Neural cell (in vitro differentiated cells): ENCODE measurements around the gene ARHGEF5. TPM values are rescaled to one million over a fixed set of nuclear protein-coding genes. Genes with fewer than 3 reads are reported as not detected.
"Not testable (repeated sequence)": the region's sequence is repeated elsewhere in the genome, so short reads cannot be mapped to it uniquely, and the experiment has no call there.

ENCODE experiments used
- H2AFZ ChIP-seq: fragments of 200-600, 300-800 bp; sonication (generic), shearing (Covaris generic); 2 replicates; pipeline ENCODE4 v1.6.0; 2014; ENCODE audit warnings: low read depth, mild to moderate bottlenecking, antibody characterized with exemption, low read length, moderate library complexity
- H3F3A ChIP-seq: fragments of 200-600 bp; shearing (Covaris generic); 2 replicates; pipeline ENCODE4 v1.6.1; 2016; ENCODE audit warnings: mild to moderate bottlenecking, moderate library complexity, mixed read lengths, antibody characterized with exemption, low read length; ENCODE audit not compliant: insufficient read depth, poor library complexity, severe bottlenecking
- H3K27ac ChIP-seq: fragments of 200-600, 300-800 bp; sonication (generic), shearing (Covaris generic); 2 replicates; pipeline ENCODE4 v1.5.1; 2014; ENCODE audit warnings: mild to moderate bottlenecking, low read length, moderate library complexity
- H3K27me3 ChIP-seq: fragments of 300-800, 200-600 bp; sonication (generic), shearing (Covaris generic); 2 replicates; pipeline ENCODE4 v1.6.0; 2014; ENCODE audit warnings: mild to moderate bottlenecking, low read depth, low read length, moderate library complexity; ENCODE audit not compliant: insufficient read depth
- H3K36me3 ChIP-seq: fragments of 300-800, 200-600 bp; sonication (generic), shearing (Covaris generic); 2 replicates; pipeline ENCODE4 v1.5.1; 2014; ENCODE audit warnings: mild to moderate bottlenecking, antibody characterized with exemption, low read length, moderate library complexity; ENCODE audit not compliant: insufficient read depth
- H3K4me2 ChIP-seq: fragments of 300-800, 200-600 bp; sonication (generic), shearing (Covaris generic); 2 replicates; pipeline ENCODE4 v1.6.0; 2014; ENCODE audit warnings: mild to moderate bottlenecking, low read length
- H3K4me3 ChIP-seq: fragments of 300-800, 200-600 bp; sonication (generic), shearing (Covaris generic); 2 replicates; pipeline ENCODE4 v1.5.1; 2014; ENCODE audit warnings: mild to moderate bottlenecking, low read length, moderate library complexity
- H3K79me2 ChIP-seq: fragments of 200-600 bp; shearing (Covaris generic); replicated peaks from 2 replicates; pipeline ENCODE4 v1.6.0; 2014; ENCODE audit warnings: mild to moderate bottlenecking, low read length, moderate library complexity; ENCODE audit not compliant: insufficient read depth
- H3K9ac ChIP-seq: fragments of 300-800, 200-600 bp; sonication (generic), shearing (Covaris generic); 2 replicates; pipeline ENCODE4 v1.6.1; 2016; ENCODE audit warnings: mild to moderate bottlenecking, low read length, mixed read lengths
- H3K9me2 ChIP-seq: fragments of 200-600 bp; shearing (Covaris generic); 2 replicates; pipeline ENCODE4 v1.6.1; 2016; ENCODE audit warnings: mild to moderate bottlenecking, low read length, mixed read lengths; ENCODE audit not compliant: insufficient read depth
- H3K9me3 ChIP-seq: fragments of 200-600, 300-800 bp; sonication (generic), shearing (Covaris generic); 2 replicates; pipeline ENCODE4 v1.6.1; 2016; ENCODE audit warnings: mild to moderate bottlenecking, mixed run types, low read length, moderate library complexity, mixed read lengths
- H4K20me1 ChIP-seq: fragments of 200-600 bp; shearing (Covaris generic); 2 replicates; pipeline ENCODE4 v1.6.1; 2016; ENCODE audit warnings: mild to moderate bottlenecking, mixed run types; ENCODE audit not compliant: insufficient read depth
- EP300 ChIP-seq: fragments of 450-650 bp; conservative IDR thresholded peaks from 2 replicates; pipeline ENCODE4 v1.6.1; 2014; ENCODE audit warnings: antibody characterized with exemption, mild to moderate bottlenecking, moderate library complexity; ENCODE audit not compliant: poor library complexity, severe bottlenecking
- EZH2 ChIP-seq: fragments of 200-600, 300-800 bp; shearing (Covaris generic), sonication (generic); IDR thresholded peaks from 2 replicates; pipeline ENCODE4 v1.6.1; 2014; ENCODE audit warnings: antibody characterized with exemption, low read length, borderline replicate concordance, mild to moderate bottlenecking; ENCODE audit not compliant: insufficient read depth, poor library complexity, severe bottlenecking
- POLR2AphosphoS5 ChIP-seq: IDR thresholded peaks from 2 replicates; pipeline ENCODE4 v1.6.1; 2012
- RAD21 ChIP-seq: fragments of 450-650 bp; conservative IDR thresholded peaks from 2 replicates; pipeline ENCODE4 v1.6.1; 2014; ENCODE audit warnings: antibody characterized with exemption, mild to moderate bottlenecking, moderate library complexity
- SMC3 ChIP-seq: fragments of 450-650 bp; conservative IDR thresholded peaks from 2 replicates; pipeline ENCODE4 v1.6.1; 2014; ENCODE audit warnings: antibody characterized with exemption, mild to moderate bottlenecking, moderate library complexity; ENCODE audit not compliant: poor library complexity
- TAF1 ChIP-seq: IDR thresholded peaks from 2 replicates; pipeline ENCODE4 v1.6.1; 2012; ENCODE audit warnings: low read depth
- polyA plus RNA-seq: library from polyadenylated mRNA; depleted of rRNA; stranded (reverse); fragments of >200 nt; gene quantifications from 2 replicates; pipeline ENCODE4 v1.2.3, GENCODE V29; 2014
- TF ChIP-seq, protein P1 (sequence below): fragments of 450-650 bp; IDR thresholded peaks from 2 replicates; pipeline ENCODE4 v1.5.1; 2014; ENCODE audit warnings: antibody characterized with exemption, mild to moderate bottlenecking, moderate library complexity; ENCODE audit not compliant: poor library complexity, severe bottlenecking

Gene ARHGEF5
- polyA plus RNA-seq, 1 donor from 2014 or later: not detected

- not testable (repeated sequence) for H3K4me2 ChIP-seq
Measured at GRCh38 chr7:144362061-144362460, 6.9 kb downstream of the ARHGEF5 start.

GRCh38 chr7:144365523-144365922, 10.3 kb downstream of the ARHGEF5 start:
- H3K27me3 ChIP-seq, H4K20me1 ChIP-seq, H3K4me2 ChIP-seq, H3K9me3 ChIP-seq, H3K79me2 ChIP-seq, H3K27ac ChIP-seq, H3K4me3 ChIP-seq, H3K9me2 ChIP-seq, H3K9ac ChIP-seq, H3K36me3 ChIP-seq, H2AFZ ChIP-seq, H3F3A ChIP-seq: not testable (repeated sequence)

More at GRCh38 chr7:144362061-144362460, 6.9 kb downstream of the ARHGEF5 start:
- not testable (repeated sequence) for H4K20me1 ChIP-seq, H3K4me3 ChIP-seq, H3K36me3 ChIP-seq, H3K9ac ChIP-seq, H3F3A ChIP-seq, H3K27ac ChIP-seq, H3K9me3 ChIP-seq, H3K9me2 ChIP-seq, H2AFZ ChIP-seq, H3K27me3 ChIP-seq, H3K79me2 ChIP-seq

DNA sequence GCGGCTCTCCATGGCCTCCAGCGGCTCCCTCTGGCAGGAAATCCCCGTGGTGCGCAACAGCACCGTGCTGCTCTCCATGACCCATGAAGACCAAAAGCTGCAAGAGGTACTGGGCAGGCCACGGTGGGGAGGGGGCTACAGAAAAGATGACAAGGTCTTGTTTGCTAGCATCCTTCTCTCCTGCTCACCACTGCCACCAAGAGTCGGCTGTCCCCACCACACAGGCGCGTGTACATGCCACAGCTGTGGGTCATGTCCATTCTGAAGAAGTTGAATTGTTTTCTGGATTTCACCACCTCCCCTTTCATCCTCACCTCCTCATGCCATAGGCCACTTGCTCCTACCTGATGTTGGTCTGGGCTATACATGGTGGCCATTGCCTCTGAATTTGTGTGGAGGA, 12.0 kb downstream of the ARHGEF5 start:
- not testable (repeated sequence) for H3K9me3 ChIP-seq

DNA sequence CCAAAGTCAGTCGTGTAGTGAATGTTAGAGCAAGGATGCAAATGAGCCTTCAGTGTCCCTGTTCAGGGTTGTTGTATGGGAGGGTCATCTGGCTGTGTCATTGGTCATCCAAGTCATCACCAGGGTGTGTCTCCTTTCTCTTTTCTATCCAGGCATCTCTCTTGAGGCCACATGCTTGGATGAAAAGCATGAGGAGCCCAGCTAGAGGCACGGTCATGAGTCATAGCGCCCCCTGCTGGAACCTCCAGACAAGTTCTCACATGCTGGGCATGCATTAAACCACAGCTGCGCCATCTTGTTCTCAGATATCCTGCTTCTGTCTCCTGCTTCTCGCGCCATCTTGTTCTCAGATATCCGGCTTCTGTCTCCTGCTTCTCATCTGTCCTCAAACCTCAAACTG, 14.0 kb downstream of the ARHGEF5 start:
- H3F3A ChIP-seq, H3K27ac ChIP-seq, H3K9me2 ChIP-seq, H4K20me1 ChIP-seq, H3K9me3 ChIP-seq, H2AFZ ChIP-seq, H3K9ac ChIP-seq, H3K4me2 ChIP-seq, H3K36me3 ChIP-seq, H3K79me2 ChIP-seq, H3K27me3 ChIP-seq, H3K4me3 ChIP-seq: not testable (repeated sequence)

More for the DNA sequence above, 12.0 kb downstream of the ARHGEF5 start:
- H3K27ac ChIP-seq, H3K36me3 ChIP-seq, H3K9ac ChIP-seq, H3K79me2 ChIP-seq, H3K27me3 ChIP-seq, H3K4me3 ChIP-seq, H3K4me2 ChIP-seq, H4K20me1 ChIP-seq, H2AFZ ChIP-seq, H3K9me2 ChIP-seq, H3F3A ChIP-seq: not testable (repeated sequence)

- no peaks in the 10 kb centered on the region for H3K27me3 ChIP-seq
- no peak overlapping the region for H3K27ac ChIP-seq
- no peak overlapping the region for H3K4me2 ChIP-seq
- H2AFZ ChIP-seq: no peak overlapping the region
- no peaks in the 10 kb centered on the region for H3K36me3 ChIP-seq
- H3F3A ChIP-seq: no peaks in the 10 kb centered on the region
- H3K9ac ChIP-seq: no peak overlapping the region
- H3K9me2 ChIP-seq: no peaks in the 10 kb centered on the region
- H4K20me1 ChIP-seq: no peaks in the 10 kb centered on the region
- no peak overlapping the region for H3K4me3 ChIP-seq
- TF ChIP-seq EP300 (no peak), EZH2 (no peak), SMC3 (no peak), POLR2AphosphoS5 (no peak), TAF1 (no peak), RAD21 (no peak)
- TF ChIP-seq, protein P1, sequence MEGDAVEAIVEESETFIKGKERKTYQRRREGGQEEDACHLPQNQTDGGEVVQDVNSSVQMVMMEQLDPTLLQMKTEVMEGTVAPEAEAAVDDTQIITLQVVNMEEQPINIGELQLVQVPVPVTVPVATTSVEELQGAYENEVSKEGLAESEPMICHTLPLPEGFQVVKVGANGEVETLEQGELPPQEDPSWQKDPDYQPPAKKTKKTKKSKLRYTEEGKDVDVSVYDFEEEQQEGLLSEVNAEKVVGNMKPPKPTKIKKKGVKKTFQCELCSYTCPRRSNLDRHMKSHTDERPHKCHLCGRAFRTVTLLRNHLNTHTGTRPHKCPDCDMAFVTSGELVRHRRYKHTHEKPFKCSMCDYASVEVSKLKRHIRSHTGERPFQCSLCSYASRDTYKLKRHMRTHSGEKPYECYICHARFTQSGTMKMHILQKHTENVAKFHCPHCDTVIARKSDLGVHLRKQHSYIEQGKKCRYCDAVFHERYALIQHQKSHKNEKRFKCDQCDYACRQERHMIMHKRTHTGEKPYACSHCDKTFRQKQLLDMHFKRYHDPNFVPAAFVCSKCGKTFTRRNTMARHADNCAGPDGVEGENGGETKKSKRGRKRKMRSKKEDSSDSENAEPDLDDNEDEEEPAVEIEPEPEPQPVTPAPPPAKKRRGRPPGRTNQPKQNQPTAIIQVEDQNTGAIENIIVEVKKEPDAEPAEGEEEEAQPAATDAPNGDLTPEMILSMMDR: no peak
- no peaks in the 10 kb centered on the region for H3K9me3 ChIP-seq
- no peaks in the 10 kb centered on the region for H3K79me2 ChIP-seq
Measured at GRCh38 chr7:144378651-144379050, 23.4 kb downstream of the ARHGEF5 start.
